Epidermal melanocyte (primary cell): ENCODE data around the gene HEBP2.

Experiments used
- DNase-seq: peaks from one replicate; pipeline ENCODE4 v3.0.0; 2011; ENCODE audit warnings: low spot score; ENCODE audit not compliant: insufficient read length

Gene HEBP2

GRCh38 chr6:138454981-138455706 lies 51.1 kb downstream of the HEBP2 start:
- DNase-seq = no peak

- DNase-seq = no peak
Measured at GRCh38 chr6:138455746-138456400, 51.9 kb downstream of the HEBP2 start.

- no peak for DNase-seq
Measured at GRCh38 chr6:138456401-138456790, 52.4 kb downstream of the HEBP2 start.

GRCh38 chr6:138461647-138462046 lies 57.6 kb downstream of the HEBP2 start:
- no peak for DNase-seq

- DNase-seq = no peak
Measured at GRCh38 chr6:138464085-138464484, 60.1 kb downstream of the HEBP2 start.

- DNase-seq = no peak
Measured at GRCh38 chr6:138465007-138465645, 61.1 kb downstream of the HEBP2 start.

- no peak for DNase-seq
Measured at GRCh38 chr6:138467901-138468300, 63.9 kb downstream of the HEBP2 start.

- DNase-seq = no peak
Measured at GRCh38 chr6:138468320-138469015, 64.4 kb downstream of the HEBP2 start.
